HG02571 (cell line): ENCODE measurements around the gene FAM163A.
"Not testable (repeated sequence)": the region's sequence is repeated elsewhere in the genome, so short reads cannot be mapped to it uniquely, and the experiment has no call there.

Experiments used
- ATAC-seq: cut with Tn5 transposase; IDR thresholded peaks from one replicate; pipeline ENCODE4 v1.9.1; 2021; ENCODE audit warnings: mild to moderate bottlenecking, moderate library complexity; ENCODE audit not compliant: unreplicated experiment

Gene FAM163A

GRCh38 chr1:179831852-179832699, 89.0 kb downstream of the FAM163A start:
- no peak for ATAC-seq

- not testable (repeated sequence) for ATAC-seq
These were observed 93.8 kb downstream of the FAM163A start for GRCh38 chr1:179836686-179837445.

DNA sequence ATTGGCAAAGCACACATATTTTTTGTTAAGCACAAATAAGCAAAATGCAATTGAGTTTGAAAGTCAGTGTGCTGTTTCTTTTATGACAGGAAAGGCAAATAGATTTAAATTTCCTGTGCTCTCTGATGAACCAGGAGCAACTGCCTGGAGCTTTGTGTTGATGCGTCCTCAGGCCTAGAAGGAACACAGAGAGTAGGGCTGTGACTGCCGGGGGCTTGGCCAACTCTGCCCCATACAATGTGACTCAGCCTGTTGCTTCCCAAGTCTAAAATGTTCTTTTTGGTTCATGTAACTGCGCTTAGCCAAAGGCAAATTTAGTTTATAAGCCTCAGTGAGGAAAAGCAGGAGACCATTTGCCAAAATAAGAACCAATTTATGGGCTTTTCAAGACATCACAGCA, 97.0 kb downstream of the FAM163A start:
- no peak for ATAC-seq

DNA sequence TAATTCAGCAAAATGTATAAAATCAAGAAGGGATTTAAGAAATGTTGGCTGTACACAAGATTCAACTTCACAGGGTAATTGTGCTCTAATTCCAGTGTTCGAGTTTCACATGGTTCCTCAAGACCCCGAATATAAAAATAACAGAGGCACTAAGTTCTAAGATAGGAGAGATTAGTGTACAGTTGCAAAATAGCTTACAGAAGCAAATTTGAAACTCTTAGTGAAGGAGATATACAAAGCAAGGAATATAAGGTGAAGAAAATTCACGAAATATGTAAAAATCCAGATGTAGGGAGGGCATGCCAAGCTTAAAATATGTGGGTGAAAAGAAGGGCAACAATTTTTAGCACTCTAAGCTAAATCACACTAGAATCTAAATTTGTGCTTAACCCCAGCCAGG, 105.1 kb downstream of the FAM163A start:
- ATAC-seq = no peak

DNA sequence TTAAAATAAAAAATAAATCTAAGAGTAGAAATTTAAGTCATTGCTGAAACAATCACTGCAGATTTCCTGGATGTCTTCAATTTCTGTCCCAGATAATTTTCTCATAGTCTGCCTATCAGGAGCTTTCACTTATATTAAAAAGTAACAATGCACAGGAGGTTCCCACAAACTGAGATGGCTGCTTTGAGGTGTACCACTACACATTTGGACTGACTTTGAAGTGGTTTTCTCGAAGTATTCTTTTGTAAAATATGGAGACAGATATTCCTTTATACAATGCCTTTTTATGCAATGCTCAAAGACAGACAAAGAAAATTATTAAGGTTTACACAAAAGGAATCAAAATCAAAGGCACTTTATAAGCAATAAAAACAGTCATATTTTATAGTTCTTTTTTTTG, 110.0 kb downstream of the FAM163A start:
- ATAC-seq = no peak

DNA sequence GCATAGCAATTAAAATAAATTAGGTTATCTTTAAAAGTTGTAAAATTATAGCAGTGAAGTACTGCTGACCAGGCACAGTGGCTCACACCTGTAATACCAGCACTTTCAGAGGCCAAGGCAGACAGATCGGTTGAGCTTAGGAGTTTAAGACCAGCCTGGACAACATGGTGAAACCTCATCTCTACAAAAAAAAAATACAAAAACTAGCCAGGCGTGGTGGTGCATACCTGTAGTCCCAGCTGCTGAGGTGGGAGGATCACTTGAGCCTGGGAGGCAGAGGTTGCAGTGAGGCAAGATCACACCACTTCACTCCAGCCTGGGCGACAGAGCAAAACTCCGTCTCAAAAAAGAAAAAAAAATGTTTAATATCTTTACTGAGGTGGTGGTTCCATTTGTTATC, 112.7 kb downstream of the FAM163A start:
- not testable (repeated sequence) for ATAC-seq

DNA sequence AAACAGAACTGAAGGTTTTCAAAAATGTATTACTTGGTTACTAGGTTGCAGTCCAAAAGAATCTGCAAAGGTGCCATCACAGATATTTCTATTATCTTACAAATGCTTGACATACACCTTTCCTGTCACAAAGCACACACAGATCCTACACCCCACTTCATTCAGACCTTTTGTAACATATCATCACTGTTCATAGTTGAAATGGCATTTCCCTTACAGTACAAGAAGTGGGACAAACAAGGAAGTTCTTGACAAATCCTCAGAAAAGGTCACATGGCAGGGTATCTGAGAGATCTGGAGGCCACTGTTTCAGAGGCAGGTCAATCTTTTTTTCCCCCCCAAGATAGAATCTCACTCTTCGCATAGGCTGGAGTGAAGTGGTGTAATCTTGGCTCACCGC, 113.2 kb downstream of the FAM163A start:
- ATAC-seq = no peak

DNA sequence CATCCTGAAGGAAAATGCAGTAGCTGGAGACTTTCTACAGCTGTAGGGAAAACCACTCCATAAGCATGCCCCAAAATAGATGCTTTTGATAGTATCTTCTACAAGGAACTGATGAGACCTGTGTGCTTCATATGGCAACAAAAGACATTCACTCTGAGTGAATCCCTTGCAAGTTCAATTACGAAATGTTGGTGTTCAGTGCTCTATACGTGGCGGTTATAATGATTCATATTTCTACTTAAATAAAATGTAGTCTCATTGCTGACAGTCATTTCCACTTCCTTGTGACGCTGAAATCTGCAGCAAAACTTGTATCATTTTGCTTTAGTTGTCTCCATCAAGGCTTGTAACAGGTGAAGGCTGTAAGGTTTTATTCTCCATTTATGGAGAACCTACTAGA, 113.9 kb downstream of the FAM163A start:
- ATAC-seq = no peak

- no peak for ATAC-seq
These were observed 117.6 kb downstream of the FAM163A start for GRCh38 chr1:179860652-179861051.

DNA sequence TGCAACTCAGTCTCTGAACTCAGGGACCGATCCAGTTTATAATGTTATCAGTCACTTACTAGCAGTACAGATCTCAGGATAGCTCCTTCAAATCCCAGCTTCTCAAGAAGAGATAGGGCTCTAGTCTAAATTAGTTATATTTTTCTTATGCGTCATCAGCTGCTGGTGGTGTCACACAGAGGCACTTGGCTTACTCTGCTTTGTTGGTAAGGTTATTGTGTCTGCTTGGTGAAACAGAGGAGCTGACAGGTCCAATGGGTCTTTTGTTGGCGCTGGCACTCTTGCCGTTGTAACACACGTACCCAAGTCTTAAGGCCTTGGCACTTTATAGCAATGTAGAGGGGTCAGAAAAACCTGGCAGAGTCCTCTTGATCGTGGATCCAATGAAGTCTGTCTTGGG, 122.3 kb downstream of the FAM163A start:
- ATAC-seq = no peak
